T-helper 1 cell (primary cell): ENCODE measurements around the gene RNF114.
"Not testable (repeated sequence)": the region's sequence is repeated elsewhere in the genome, so short reads cannot be mapped to it uniquely, and the experiment has no call there.

Experiments used
- DNase-seq, 5 donors: peaks; one replicate each; pipeline ENCODE4 v3.0.0-alpha.2; 2012 to 2020

The RNF114 gene

DNA sequence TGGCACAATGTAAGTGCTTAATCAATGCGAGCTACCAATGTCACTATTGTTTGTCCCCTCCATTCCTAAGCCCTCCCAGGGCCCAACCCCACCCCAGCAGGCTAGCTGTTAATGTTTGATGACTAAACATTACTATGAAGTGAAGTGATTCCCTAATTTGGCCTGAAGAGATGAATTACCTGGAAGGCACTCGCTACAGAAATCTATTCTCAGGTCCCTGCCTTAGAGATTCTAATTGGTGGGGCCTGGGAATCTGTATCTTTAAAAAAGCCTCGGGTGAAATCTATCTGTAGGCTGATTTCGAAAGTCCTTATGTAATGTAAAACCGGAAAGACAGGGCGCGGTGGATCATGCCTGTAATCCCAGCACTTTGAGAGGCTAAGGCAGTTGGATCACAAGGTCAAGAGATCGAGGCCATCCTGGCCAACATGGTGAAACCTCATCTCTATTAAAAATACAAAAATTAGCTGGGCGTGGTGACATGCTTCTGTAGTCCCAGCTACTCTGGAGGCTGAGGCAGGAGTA is 29.6 kb downstream of the RNF114 start:
- DNase-seq = no peak

- no peak for DNase-seq
Observed at GRCh38 chr20:49966861-49967260, 30.7 kb downstream of the RNF114 start.

- no peak for DNase-seq
Observed at GRCh38 chr20:49969234-49969633, 33.0 kb downstream of the RNF114 start.

DNA sequence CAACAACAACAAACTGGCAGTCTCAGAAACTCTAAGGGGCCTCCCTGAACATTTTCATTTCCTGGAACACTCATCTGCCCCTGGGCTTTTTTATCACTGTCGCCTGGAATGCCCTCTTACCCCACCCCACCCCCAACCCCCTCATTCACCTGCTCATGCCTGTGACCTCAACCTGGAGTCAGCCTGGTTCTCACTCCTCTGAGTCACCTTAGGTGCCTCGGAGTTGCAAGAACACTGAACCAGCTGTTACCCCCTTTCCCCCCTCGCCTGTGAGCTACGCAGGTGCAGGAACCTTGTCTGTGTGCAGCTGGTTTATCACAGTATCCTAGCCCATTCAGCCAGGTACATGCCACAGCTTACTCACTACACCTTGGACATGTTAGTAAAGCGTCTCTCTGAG is 33.7 kb downstream of the RNF114 start:
- no peak for DNase-seq

- DNase-seq = no peak
Observed at GRCh38 chr20:49970498-49970897, 34.3 kb downstream of the RNF114 start.

DNA sequence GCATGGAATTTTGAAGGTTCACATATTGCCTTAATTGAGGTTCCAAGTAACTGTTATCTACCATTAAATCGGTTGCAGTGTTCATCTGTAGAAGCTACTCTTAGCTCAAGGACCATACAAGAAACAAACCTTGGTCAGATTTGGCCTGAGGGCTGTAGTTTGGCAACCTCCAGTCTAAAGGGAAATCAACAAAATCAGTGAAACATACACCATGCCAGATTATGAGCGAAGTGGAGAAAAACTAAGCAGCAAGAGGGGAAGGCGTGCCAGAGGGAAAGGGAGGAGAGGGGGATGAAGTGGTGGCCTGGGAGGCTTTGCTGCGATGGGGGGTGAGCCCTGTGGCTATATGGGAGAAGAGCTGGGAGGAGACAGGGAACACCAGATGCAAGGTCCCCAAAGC is 37.8 kb downstream of the RNF114 start:
- no peak for DNase-seq

DNA sequence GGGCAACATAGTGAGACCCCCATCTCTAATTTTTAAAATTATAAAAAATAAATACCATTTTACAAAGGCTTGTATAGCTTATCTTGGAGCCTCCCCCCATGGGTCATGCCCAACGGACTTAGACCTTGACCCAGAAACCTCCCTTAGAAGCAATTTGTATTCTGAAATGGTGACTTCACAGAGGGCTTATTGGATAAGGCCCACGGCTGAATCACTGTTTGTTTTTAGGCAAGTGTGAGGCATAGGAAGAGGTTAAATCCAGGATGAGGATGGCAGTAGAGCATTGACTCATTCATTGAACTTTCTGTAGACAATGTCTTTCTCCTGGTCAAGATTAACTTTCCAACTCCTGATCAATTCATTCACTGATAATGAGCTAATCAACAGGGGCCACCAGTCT is 40.3 kb downstream of the RNF114 start:
- no peak for DNase-seq

- DNase-seq = not testable (repeated sequence)
Observed at GRCh38 chr20:49977740-49978139, 41.5 kb downstream of the RNF114 start.

- DNase-seq = no peak
Observed at GRCh38 chr20:49978685-49979029, 42.5 kb downstream of the RNF114 start.

- peak; percentile 37 to 65 (median 55) for DNase-seq
Observed at GRCh38 chr20:49979030-49979832, 43.0 kb downstream of the RNF114 start.

GRCh38 chr20:49980140-49981008 is 44.2 kb downstream of the RNF114 start:
- no peak for DNase-seq

DNA sequence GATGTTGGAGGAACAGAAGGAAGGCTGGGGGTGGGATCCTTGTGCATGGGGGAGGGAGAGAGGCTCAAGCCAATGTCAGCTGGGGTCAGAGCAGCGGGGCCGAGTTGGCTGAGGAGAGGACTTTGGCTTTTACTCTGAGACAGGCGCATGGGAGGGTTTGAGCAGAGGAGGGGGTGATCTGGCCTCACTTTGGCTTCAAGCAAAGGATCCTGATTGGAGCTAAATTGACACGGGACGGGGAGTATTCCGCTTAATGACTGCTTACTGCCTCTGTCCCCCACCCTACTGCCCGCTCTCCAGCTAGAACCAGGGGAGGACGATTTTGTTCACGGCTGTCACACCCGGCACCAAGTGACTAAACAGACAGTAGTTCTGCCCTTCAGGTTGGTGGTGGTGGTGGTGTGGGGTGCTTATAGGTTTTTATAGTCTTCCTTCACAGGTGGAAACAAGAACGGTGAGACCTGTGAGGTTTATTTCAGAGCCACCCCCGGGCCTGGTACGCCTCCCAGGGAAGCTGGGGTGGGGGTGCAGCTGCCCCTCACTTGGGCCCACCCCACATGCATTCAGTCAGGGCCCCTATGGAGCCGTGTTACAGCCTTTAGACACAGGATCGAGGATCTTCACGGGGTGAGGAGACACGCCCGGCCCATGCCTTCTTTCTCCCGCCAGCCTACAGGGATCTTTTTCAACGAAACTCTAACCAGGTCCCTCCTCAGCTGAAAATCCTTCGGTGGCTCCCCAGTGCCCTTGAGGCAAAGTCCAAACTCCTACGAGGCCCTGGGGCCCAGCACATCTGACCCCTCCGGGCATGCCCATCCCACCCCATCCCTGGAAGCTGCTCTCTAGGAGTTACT is 45.2 kb downstream of the RNF114 start:
- no peak for DNase-seq

DNA sequence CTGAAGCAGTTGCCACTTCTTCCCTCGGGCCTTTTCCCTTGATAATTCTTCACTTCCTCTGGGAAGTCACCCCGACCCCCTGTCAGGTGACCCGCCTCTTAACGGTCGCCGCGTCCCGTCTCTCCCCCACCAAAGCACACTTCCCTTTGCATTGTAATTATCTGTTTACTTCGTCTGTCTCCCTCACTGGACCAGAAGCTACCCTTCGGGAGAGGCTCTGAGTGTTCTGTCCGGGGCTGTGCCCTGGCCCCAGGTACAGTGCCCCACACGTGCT is 45.8 kb downstream of the RNF114 start:
- no peak for DNase-seq

DNA sequence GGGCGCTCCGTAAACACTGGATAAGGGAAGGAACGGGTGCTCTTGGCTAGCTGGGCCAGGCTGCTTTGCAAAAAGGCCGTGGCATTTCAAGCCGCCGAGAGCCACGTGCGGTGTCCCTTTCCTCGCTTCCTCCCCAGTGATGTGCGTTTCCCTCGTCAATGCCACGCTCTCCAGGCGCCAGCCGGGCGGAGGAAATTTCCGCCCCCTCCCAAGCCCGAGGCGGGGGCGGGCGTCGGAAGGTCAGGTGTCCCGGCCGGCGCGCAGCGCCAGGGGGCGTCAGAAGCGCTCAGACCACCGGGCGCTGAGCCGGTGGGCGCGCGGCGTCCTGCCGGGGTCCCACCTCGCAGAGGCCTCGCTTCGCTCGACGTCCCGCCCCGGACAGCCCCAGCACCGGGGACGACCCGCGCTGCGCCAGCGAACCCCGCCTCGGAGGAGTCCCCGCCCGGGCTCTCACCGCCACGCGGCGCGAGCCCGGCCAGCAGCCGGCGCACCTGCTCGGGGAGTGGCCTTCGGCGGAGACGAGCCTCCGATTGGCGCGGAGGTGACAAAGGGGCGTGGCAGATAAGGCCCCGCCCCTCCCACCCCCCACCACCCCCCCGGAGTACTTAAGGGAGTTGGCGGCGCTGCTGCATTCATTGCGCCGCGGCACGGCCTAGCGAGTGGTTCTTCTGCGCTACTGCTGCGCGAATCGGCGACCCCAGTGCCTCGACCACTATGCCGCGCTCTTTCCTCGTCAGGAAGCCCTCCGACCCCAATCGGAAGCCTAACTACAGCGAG is 46.3 kb downstream of the RNF114 start, which contains the start of gene SNAI1:
TSS of gene SNAI1 (plus strand) at position 635 of the 777 bp plus-strand sequence. CDS start at position 715, 80 bp downstream.
- DNase-seq = peak; percentile 75 to 84 (median 79)

- DNase-seq = no peak
Observed at GRCh38 chr20:49983123-49983847, 47.1 kb downstream of the RNF114 start.

DNA sequence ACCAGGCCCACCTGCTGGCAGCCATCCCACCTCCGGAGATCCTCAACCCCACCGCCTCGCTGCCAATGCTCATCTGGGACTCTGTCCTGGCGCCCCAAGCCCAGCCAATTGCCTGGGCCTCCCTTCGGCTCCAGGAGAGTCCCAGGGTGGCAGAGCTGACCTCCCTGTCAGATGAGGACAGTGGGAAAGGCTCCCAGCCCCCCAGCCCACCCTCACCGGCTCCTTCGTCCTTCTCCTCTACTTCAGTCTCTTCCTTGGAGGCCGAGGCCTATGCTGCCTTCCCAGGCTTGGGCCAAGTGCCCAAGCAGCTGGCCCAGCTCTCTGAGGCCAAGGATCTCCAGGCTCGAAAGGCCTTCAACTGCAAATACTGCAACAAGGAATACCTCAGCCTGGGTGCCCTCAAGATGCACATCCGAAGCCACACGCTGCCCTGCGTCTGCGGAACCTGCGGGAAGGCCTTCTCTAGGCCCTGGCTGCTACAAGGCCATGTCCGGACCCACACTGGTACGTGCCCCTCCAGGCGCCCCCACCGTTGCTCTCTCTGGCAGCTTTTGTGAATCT is 47.7 kb downstream of the RNF114 start:
- DNase-seq = no peak

GRCh38 chr20:49984426-49985153 is 48.4 kb downstream of the RNF114 start:
- DNase-seq = no peak

DNA sequence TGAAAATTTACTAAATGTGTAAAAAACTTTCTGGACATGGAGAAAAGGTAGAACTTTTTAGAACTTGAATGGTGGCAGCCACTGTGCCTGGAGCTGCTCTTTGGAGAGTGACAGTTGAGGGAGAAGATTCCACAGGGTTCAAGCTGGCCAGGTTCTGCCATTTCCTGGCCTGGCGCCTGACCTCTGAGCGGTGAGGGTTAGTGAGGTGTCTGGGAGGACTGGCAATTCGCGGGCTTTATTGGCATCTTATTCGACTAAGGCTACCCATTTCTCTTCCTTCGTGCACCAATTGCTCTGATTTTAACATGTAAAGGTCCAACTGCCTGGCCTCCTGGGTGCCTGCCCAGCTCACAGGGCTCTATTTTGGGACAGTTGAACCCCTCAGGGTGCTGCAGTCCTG is 49.0 kb downstream of the RNF114 start:
- DNase-seq = no peak

- no peak for DNase-seq
Observed at GRCh38 chr20:49985617-49986016, 49.4 kb downstream of the RNF114 start.

DNA sequence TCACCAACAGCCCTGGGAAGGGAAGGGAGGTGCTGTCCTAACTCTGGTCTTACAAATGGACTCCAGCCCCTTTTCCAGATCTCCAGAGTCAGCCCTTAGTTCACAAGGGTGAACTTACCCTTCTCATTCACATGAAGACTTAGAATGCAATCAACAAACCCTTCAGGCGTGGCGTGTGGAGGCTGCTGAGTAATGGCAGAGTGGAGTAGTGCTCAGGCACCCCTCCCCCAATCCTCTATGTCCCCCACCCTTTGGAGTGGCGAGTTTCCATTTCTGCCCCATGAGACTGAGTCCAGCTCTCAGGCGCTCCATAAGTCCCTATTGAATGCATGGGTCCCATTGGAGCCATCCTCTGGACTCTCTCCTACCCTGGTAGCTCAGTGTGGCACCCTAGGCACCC is 49.9 kb downstream of the RNF114 start:
- DNase-seq = no peak
